Suprapubic skin (tissue), 4 donors: ENCODE data around the gene ATF5.

Experiments used
- POLR2A ChIP-seq, 2 donors: fragments of 450-650 bp; IDR thresholded peaks; one replicate each; pipeline ENCODE4 v1.6.1; 2017; ENCODE audit warnings: antibody characterized with exemption in 2 of 2, mild to moderate bottlenecking in 2 of 2, moderate library complexity in 2 of 2
- POLR2AphosphoS5 ChIP-seq, 3 donors: sonication (generic); formaldehyde crosslinking; IDR thresholded peaks; one replicate each; pipeline ENCODE4 v1.6.1; 2017; ENCODE audit warnings: antibody characterized with exemption in 3 of 3
- TF ChIP-seq, protein P1 (sequence below), 2 donors: fragments of 200-600 bp in 1 of 2; fragments of 450-650 bp in 1 of 2; sonication (generic) in 1 of 2; IDR thresholded peaks; one replicate each; pipeline ENCODE4 v1.5.1; 2016 to 2019; ENCODE audit warnings: antibody characterized with exemption in 2 of 2, mild to moderate bottlenecking in 1 of 2, moderate library complexity in 1 of 2

DNA sequence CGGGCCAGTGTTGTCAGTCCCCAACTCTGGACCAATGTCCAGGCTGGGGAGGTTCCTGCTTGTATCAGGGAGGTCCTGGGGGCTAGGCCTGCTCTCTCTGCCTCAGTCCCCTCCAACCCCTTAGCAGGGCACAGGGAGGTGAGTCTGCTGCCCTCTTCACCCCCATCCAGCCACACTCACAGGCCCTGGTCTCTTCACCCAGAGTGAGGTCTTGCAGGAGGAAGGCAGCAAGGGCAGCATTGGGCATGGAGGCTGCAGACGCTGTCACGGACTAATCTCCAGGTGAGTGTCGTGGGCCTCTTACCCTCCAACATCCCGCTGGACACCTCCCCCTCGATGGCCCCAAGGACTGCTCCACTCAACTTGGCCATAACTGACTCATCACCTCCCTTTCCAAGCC, 43.8 kb downstream of the ATF5 start:
- TF ChIP-seq, protein P1, sequence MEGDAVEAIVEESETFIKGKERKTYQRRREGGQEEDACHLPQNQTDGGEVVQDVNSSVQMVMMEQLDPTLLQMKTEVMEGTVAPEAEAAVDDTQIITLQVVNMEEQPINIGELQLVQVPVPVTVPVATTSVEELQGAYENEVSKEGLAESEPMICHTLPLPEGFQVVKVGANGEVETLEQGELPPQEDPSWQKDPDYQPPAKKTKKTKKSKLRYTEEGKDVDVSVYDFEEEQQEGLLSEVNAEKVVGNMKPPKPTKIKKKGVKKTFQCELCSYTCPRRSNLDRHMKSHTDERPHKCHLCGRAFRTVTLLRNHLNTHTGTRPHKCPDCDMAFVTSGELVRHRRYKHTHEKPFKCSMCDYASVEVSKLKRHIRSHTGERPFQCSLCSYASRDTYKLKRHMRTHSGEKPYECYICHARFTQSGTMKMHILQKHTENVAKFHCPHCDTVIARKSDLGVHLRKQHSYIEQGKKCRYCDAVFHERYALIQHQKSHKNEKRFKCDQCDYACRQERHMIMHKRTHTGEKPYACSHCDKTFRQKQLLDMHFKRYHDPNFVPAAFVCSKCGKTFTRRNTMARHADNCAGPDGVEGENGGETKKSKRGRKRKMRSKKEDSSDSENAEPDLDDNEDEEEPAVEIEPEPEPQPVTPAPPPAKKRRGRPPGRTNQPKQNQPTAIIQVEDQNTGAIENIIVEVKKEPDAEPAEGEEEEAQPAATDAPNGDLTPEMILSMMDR (IDR thresholded peaks at IDR 0.05) = no peak
- TF ChIP-seq POLR2AphosphoS5 (IDR thresholded peaks at IDR 0.05) (no peak), POLR2A (IDR thresholded peaks at IDR 0.05) (no peak)
